A549 (cell line): ENCODE data around the gene SPATA45. TPM values are rescaled to one million over a fixed set of nuclear protein-coding genes. Genes with fewer than 3 reads are reported as not detected.

Experiments used
- ATAC-seq, 2 experiments: fragments of 200-7000 bp in 1 of 2; fragments of >200 bp in 1 of 2; cut with Nextera tagmentation in 1 of 2; cut with Tn5 transposase in 1 of 2; 3 replicates each; pipeline versions ENCODE4 v1.8.0 to v1.9.1; 2018 to 2020; ENCODE audit warnings: mild to moderate bottlenecking in 1 of 2, moderate library complexity in 1 of 2
- CTCF ChIA-PET: fragments of 300-600 bp; sonication (Branson Sonifier 250); formaldehyde crosslinking; extraction: SDS; loops from one replicate; lab custom pipeline; 2021; ENCODE audit warnings: antibody characterized with exemption, inconsistent platforms; lab: Yijun Ruan, JAX
- POLR2A ChIA-PET: fragments of 350-600 bp; formaldehyde crosslinking; extraction: SDS; loops from one replicate; lab custom pipeline; 2021; ENCODE audit warnings: antibody characterized with exemption, inconsistent platforms; lab: Yijun Ruan, JAX
- DNase-seq, 2 experiments: peaks; one replicate each; pipeline versions ENCODE4 v3.0.0 to v3.0.0-alpha.2; 2011 to 2016; ENCODE audit warnings: low read depth in 1 of 2, low spot score in 1 of 2
- FAIRE-seq: peaks from 2 replicates; lab custom pipeline; 2011; peaks lifted over from hg19 to GRCh38; lab: Jason Lieb, UNC
- H3K27ac ChIP-seq, 2 experiments: fragments of >200 bp; sonication (Bioruptor Twin); formaldehyde crosslinking; 3 replicates each; pipeline ENCODE4 v1.5.1; 2016 to 2017
- H3K4me1 ChIP-seq: fragments of >200 bp; sonication (Bioruptor Twin); formaldehyde crosslinking; 3 replicates; pipeline ENCODE4 v1.6.1; 2016
- H3K4me2 ChIP-seq: fragments of >200 bp; sonication (Bioruptor Twin); formaldehyde crosslinking; 3 replicates; pipeline ENCODE4 v1.6.1; 2016
- H3K4me3 ChIP-seq: fragments of >200 bp; sonication (Bioruptor Twin); formaldehyde crosslinking; 3 replicates; pipeline ENCODE4 v1.5.1; 2016
- H3K9me3 ChIP-seq: fragments of >200 bp; sonication (Bioruptor Twin); formaldehyde crosslinking; 3 replicates; pipeline ENCODE4 v1.6.1; 2016
- BCL3 ChIP-seq: fragments of >200 bp; sonication (Bioruptor Twin); formaldehyde crosslinking; IDR thresholded peaks from 3 replicates; pipeline ENCODE4 v1.6.1; 2016
- BHLHE40 ChIP-seq: IDR thresholded peaks from 2 replicates; pipeline ENCODE4 v1.6.1; 2012; ENCODE audit warnings: low read depth, low read length, inconsistent platforms
- CBX8 ChIP-seq: fragments of 200-600 bp; sonication (generic); IDR thresholded peaks from 2 replicates; pipeline ENCODE4 v1.6.1; 2016
- CEBPB ChIP-seq, 2 experiments: fragments of >200 bp in 1 of 2; sonication (Bioruptor Twin) in 1 of 2; formaldehyde crosslinking in 1 of 2; IDR thresholded peaks; 2 replicates each; pipeline ENCODE4 v1.6.1; 2012 to 2016
- CHD2 ChIP-seq: fragments of 150-350 bp; IDR thresholded peaks from 2 replicates; pipeline ENCODE4 v1.6.1; 2014; ENCODE audit warnings: low read length; ENCODE audit not compliant: partially characterized antibody
- EP300 ChIP-seq, 2 experiments: fragments of >200 bp; sonication (Bioruptor Twin); formaldehyde crosslinking; IDR thresholded peaks; 2 replicates in 1 of 2; 3 replicates in 1 of 2; pipeline ENCODE4 v1.6.1; 2016 to 2017
- FOSB ChIP-seq: fragments of 250-450 bp; sonication (Bioruptor Pico); IDR thresholded peaks from 2 replicates; pipeline ENCODE4 v1.5.0; 2020; ENCODE audit warnings: mild to moderate bottlenecking, moderate library complexity
- FOXS1 ChIP-seq: fragments of 250-450 bp; sonication (Bioruptor Pico); IDR thresholded peaks from 2 replicates; pipeline ENCODE4 v1.5.0; 2020; ENCODE audit warnings: mild to moderate bottlenecking, moderate library complexity
- HDAC2 ChIP-seq: fragments of 200-600 bp; sonication (generic); IDR thresholded peaks from 2 replicates; pipeline ENCODE4 v1.6.1; 2016
- HEYL ChIP-seq: fragments of 250-450 bp; sonication (Bioruptor Pico); IDR thresholded peaks from 2 replicates; pipeline ENCODE4 v1.8.0; 2021; ENCODE audit warnings: mild to moderate bottlenecking, moderate library complexity
- HOXA7 ChIP-seq: fragments of 250-450 bp; sonication (Bioruptor Pico); IDR thresholded peaks from 2 replicates; pipeline ENCODE4 v1.5.0; 2020; ENCODE audit warnings: mild to moderate bottlenecking, moderate library complexity
- HOXB13 ChIP-seq: fragments of 250-450 bp; sonication (Bioruptor Pico); IDR thresholded peaks from 2 replicates; pipeline ENCODE4 v1.5.0; 2020; ENCODE audit warnings: low read depth, mild to moderate bottlenecking, moderate library complexity
- HOXB5 ChIP-seq: fragments of 250-450 bp; sonication (Bioruptor Pico); IDR thresholded peaks from 2 replicates; pipeline ENCODE4 v1.5.0; 2020; ENCODE audit warnings: mild to moderate bottlenecking, moderate library complexity
- JUN ChIP-seq, 2 experiments: fragments of >200 bp; sonication (Bioruptor Twin); formaldehyde crosslinking; IDR thresholded peaks; 2 replicates in 1 of 2; 3 replicates in 1 of 2; pipeline ENCODE4 v1.6.1; 2016 to 2017
- KDM5A ChIP-seq: fragments of 200-600 bp; sonication (generic); IDR thresholded peaks from 2 replicates; pipeline ENCODE4 v1.6.1; 2016; ENCODE audit warnings: antibody characterized with exemption, mild to moderate bottlenecking
- MAZ ChIP-seq: fragments of 150-350 bp; IDR thresholded peaks from 2 replicates; pipeline ENCODE4 v1.6.1; 2014; ENCODE audit warnings: antibody characterized with exemption, low read depth, low read length, borderline replicate concordance
- NFE2L2 ChIP-seq: fragments of 150-350 bp; conservative IDR thresholded peaks from 2 replicates; pipeline ENCODE4 v1.6.1; 2014; ENCODE audit warnings: low read length
- NPAS2 ChIP-seq: fragments of 250-450 bp; sonication (Bioruptor Pico); IDR thresholded peaks from 2 replicates; pipeline ENCODE4 v1.8.0; 2022; ENCODE audit warnings: mild to moderate bottlenecking, moderate library complexity, borderline replicate concordance
- NR3C1 ChIP-seq: fragments of >200 bp; sonication (Bioruptor Twin); formaldehyde crosslinking; IDR thresholded peaks from 3 replicates; pipeline ENCODE4 v1.6.1; 2017
- PHF8 ChIP-seq: fragments of 200-600 bp; sonication (generic); IDR thresholded peaks from 2 replicates; pipeline ENCODE4 v1.6.1; 2016; ENCODE audit warnings: low read depth, mild to moderate bottlenecking, antibody characterized with exemption, moderate library complexity, borderline replicate concordance
- POLR2A ChIP-seq: IDR thresholded peaks from 2 replicates; pipeline ENCODE4 v1.6.1; 2012; ENCODE audit warnings: mild to moderate bottlenecking, low read length
- POLR2AphosphoS2 ChIP-seq: conservative IDR thresholded peaks from 2 replicates; pipeline ENCODE4 v1.6.1; 2012; ENCODE audit warnings: low read length, improper control_type of control experiment, inconsistent platforms
- RAD21 ChIP-seq, 2 experiments: fragments of >200 bp in 1 of 2; sonication (Bioruptor Twin) in 1 of 2; formaldehyde crosslinking in 1 of 2; IDR thresholded peaks in 1 of 2; conservative IDR thresholded peaks in 1 of 2; 2 replicates in 1 of 2; 3 replicates in 1 of 2; pipeline ENCODE4 v1.6.1; 2012 to 2018; ENCODE audit warnings: inconsistent platforms in 1 of 2
- RNF2 ChIP-seq: fragments of 200-600 bp; sonication (generic); IDR thresholded peaks from 2 replicates; pipeline ENCODE4 v1.6.1; 2016; ENCODE audit warnings: low read depth, mild to moderate bottlenecking, antibody characterized with exemption, moderate library complexity, borderline replicate concordance
- SREBF2 ChIP-seq: fragments of 450-650 bp; IDR thresholded peaks from 2 replicates; pipeline ENCODE4 v1.6.1; 2014; ENCODE audit warnings: mild to moderate bottlenecking, moderate library complexity
- TFCP2L1 ChIP-seq: fragments of 250-450 bp; sonication (Bioruptor Pico); IDR thresholded peaks from 2 replicates; pipeline ENCODE4 v1.5.0; 2021; ENCODE audit warnings: mild to moderate bottlenecking
- TP53 ChIP-seq: fragments of 250-450 bp; sonication (Bioruptor Pico); IDR thresholded peaks from 2 replicates; pipeline ENCODE4 v1.5.0; 2021; ENCODE audit warnings: mild to moderate bottlenecking, moderate library complexity
- USF2 ChIP-seq: fragments of 450-650 bp; IDR thresholded peaks from 2 replicates; pipeline ENCODE4 v1.6.1; 2014; ENCODE audit warnings: antibody characterized with exemption
- ZSCAN20 ChIP-seq: fragments of 250-450 bp; sonication (Bioruptor Pico); IDR thresholded peaks from 2 replicates; pipeline ENCODE4 v1.8.0; 2022; ENCODE audit warnings: mild to moderate bottlenecking, moderate library complexity
- WGBS: methylation state at CpG from one replicate; pipeline ENCODE4 v1.1.6; 2017; ENCODE audit errors: missing lambda C conversion rate; 5-methylcytosine and 5-hydroxymethylcytosine counted together
- polyA plus RNA-seq, 4 experiments: library from polyadenylated mRNA; depleted of rRNA in 3 of 4; stranded (reverse); fragments of >200 nt; fragmentation: RNase III in 1 of 4; extraction: RNeasy Plus Mini Kit Qiagen cat#74134 plus additional on column Dnase treatment in 1 of 4; gene quantifications; 2 replicates in 3 of 4; 3 replicates in 1 of 4; pipeline ENCODE4 v1.2.3, GENCODE V29; 2011 to 2017
- TF ChIP-seq, protein P1 (sequence below): IDR thresholded peaks from 2 replicates; pipeline ENCODE4 v1.6.1; 2012
- TF ChIP-seq, protein P2 (sequence below): IDR thresholded peaks from 2 replicates; pipeline ENCODE4 v1.6.1; 2012

The SPATA45 gene
- polyA plus RNA-seq, 2 of the 4 experiments (the other 2 are of a cell fraction), result 0.18 TPM; not detected in 1

DNA sequence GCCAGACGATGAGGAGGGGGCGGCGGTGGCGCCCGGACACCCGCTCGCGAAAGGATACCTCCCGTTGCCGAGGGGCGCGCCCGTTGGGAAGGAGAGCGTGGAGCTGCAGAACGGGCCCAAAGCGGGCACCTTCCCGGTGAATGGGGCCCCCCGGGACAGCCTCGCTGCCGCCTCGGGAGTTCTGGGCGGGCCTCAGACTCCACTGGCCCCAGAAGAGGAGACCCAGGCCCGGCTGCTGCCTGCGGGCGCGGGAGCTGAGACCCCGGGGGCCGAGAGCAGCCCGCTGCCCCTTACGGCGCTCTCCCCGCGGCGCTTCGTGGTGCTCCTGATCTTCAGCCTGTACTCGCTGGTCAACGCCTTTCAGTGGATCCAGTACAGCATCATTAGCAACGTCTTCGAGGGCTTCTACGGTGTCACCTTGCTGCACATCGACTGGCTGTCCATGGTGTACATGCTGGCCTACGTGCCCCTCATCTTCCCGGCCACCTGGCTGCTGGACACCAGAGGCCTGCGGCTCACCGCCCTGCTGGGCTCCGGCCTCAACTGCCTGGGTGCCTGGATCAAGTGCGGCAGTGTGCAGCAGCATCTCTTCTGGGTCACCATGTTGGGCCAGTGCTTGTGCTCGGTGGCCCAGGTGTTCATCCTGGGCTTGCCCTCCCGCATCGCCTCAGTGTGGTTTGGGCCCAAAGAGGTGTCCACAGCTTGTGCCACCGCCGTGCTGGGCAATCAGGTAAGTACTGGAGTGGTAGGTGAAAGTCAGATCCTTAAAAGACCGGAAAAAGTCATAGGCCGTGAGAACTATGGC, 11.2 kb upstream of the SPATA45 start:
- ChIA-PET POLR2A (interaction anchor here (0.7 to 1.8 kb wide), 9 partner anchors 10 to 250 kb away, joined by 3 to 12 read pairs (median 4); partner anchors contain the start of genes ATF3, NSL1 and TATDN3), CTCF (interaction anchor here (1.0 to 1.1 kb wide), 2 partner anchors 137 to 796 kb away, joined by 3 read pairs; no protein-coding TSS in a partner anchor)
- Histone ChIP-seq H3K4me3 (peak overlapping the region; percentile 80), H3K27ac (peak overlapping the region; percentile 86 to 97), H3K4me1 (peaks cover 54% of the 10 kb centered on the region), H3K4me2 (peak overlapping the region; percentile 77), H3K9me3 (no peaks in the 10 kb centered on the region)
- peak; percentile 32 to 42 for DNase-seq
- ATAC-seq, result peak; percentile 58 to 61
- TF ChIP-seq ZSCAN20, result no peak
- TF ChIP-seq, protein P1, sequence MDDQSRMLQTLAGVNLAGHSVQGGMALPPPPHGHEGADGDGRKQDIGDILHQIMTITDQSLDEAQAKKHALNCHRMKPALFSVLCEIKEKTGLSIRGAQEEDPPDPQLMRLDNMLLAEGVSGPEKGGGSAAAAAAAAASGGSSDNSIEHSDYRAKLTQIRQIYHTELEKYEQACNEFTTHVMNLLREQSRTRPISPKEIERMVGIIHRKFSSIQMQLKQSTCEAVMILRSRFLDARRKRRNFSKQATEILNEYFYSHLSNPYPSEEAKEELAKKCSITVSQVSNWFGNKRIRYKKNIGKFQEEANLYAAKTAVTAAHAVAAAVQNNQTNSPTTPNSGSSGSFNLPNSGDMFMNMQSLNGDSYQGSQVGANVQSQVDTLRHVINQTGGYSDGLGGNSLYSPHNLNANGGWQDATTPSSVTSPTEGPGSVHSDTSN, result peak; percentile 11; the same call in 1 of the 2 replicates
- TF ChIP-seq, protein P2, sequence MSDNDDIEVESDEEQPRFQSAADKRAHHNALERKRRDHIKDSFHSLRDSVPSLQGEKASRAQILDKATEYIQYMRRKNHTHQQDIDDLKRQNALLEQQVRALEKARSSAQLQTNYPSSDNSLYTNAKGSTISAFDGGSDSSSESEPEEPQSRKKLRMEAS, result peak; percentile 25
- TF ChIP-seq PHF8, result 0 out of 2 replicates have a peak, but pooled peaks have one; percentile 51
- TF ChIP-seq CBX8, result no peak
- FAIRE-seq, result no peak
- WGBS, result 10% methylated on average over 26 of the region's 54 CpGs

DNA sequence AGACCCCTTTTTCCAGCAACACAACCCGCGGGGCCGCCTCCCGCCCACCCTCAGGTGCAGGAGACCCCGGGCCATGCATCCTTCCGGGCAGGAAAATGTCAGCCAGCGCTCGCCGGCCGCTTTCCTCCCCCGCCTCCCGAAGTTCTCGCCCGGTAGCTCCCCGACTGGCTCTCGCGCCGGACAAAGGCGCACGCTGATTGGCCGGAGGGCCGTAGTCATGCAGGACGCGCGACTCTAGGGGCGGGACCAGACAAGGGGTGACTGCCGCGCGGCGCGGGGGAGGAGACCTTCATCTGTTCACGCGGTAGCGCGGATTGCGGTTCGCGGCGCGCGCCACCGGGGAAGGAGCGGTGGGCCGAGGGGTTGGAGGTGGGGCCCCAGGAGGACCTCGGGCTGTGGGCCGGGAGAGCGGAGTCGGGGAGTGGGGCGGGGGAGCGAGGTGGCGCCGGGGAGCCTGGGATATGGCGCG, 10.6 kb upstream of the SPATA45 start, which contains the start of gene FLVCR1:
FLVCR1 (plus strand) TSS at position 284 of the 469 bp plus-strand sequence; CDS start at position 462, 178 bp downstream.
- Histone ChIP-seq H3K9me3 (no peaks in the 10 kb centered on the region), H3K4me3 (peak within 1 kb of the TSS; percentile 80), H3K4me2 (peak within 1 kb of the TSS; percentile 86), H3K27ac (peak within 1 kb of the TSS; percentile 86 to 97), H3K4me1 (peaks cover 54% of the 10 kb centered on the region)
- ChIA-PET POLR2A (interaction anchor here (0.5 to 1.8 kb wide), 14 partner anchors 11 to 250 kb away, joined by 3 to 12 read pairs (median 4); partner anchors contain the start of genes ATF3, NSL1 and TATDN3), CTCF (interaction anchor here (0.6 to 1.1 kb wide), 5 partner anchors 43 to 796 kb away, joined by 3 read pairs; no protein-coding TSS in a partner anchor)
- peak; percentile 93 to 97 for ATAC-seq
- WGBS, result 0% methylated on average over 5 of the region's 54 CpGs
- peak; percentile 95 to 97 for DNase-seq
- FAIRE-seq, result no peak
- TF ChIP-seq, protein P1, result no peak; the same call in 1 of the 2 replicates
- TF ChIP-seq FOSB (CRISPR knock-in tag), result no peak
- peak; percentile 43 to 82; a peak in 2 of 5 replicates for TF ChIP-seq JUN (IDR thresholded peaks at IDR 0.05)
- TF ChIP-seq CEBPB (IDR thresholded peaks at IDR 0.05), result no peak
- no peak for TF ChIP-seq USF2
- peak; percentile 33; the same call in 2 of the 3 replicates for TF ChIP-seq BCL3
- TF ChIP-seq SREBF2, result no peak
- no peak for TF ChIP-seq TP53
- TF ChIP-seq NFE2L2, result no peak
- TF ChIP-seq TFCP2L1 (CRISPR knock-in tag), result no peak
- peak; percentile 81 for TF ChIP-seq POLR2A
- no peak for TF ChIP-seq NPAS2 (CRISPR knock-in tag)
- no peak for TF ChIP-seq BHLHE40
- TF ChIP-seq POLR2AphosphoS2, result no peak
- TF ChIP-seq, protein P2, result peak; percentile 65; the same call in 1 of the 2 replicates
- TF ChIP-seq MAZ, result no peak
- TF ChIP-seq FOXS1 (CRISPR knock-in tag), result no peak
- no peak for TF ChIP-seq NR3C1
- no peak for TF ChIP-seq HOXA7 (CRISPR knock-in tag)
- no peak for TF ChIP-seq HDAC2
- no peak for TF ChIP-seq CHD2
- TF ChIP-seq HOXB13 (CRISPR knock-in tag), result no peak
- TF ChIP-seq HEYL (CRISPR knock-in tag), result no peak
- TF ChIP-seq HOXB5 (CRISPR knock-in tag), result no peak
- TF ChIP-seq KDM5A, result 0 out of 2 replicates have a peak, but pooled peaks have one; percentile 2
- TF ChIP-seq RNF2, result no peak
- TF ChIP-seq PHF8, result no peak; the same call in 1 of the 2 replicates
- TF ChIP-seq EP300 (IDR thresholded peaks at IDR 0.05), result no peak
- no peak for TF ChIP-seq RAD21 (conservative IDR thresholded peaks at IDR 0.05 in 1 of 2, IDR thresholded peaks at IDR 0.05 in 1 of 2)
